Brain microvascular endothelial cell (primary cell): ENCODE data around the gene ZNF513.

Experiments
- DNase-seq: peaks from one replicate; pipeline ENCODE4 v3.0.0-alpha.2; 2020
- H3K27ac ChIP-seq: fragments of 250-450 bp; sonication (Bioruptor Pico); 2 replicates; pipeline ENCODE4 v1.5.1; 2020; ENCODE audit warnings: mild to moderate bottlenecking, moderate library complexity
- H3K27me3 ChIP-seq: fragments of 250-450 bp; sonication (Bioruptor Pico); replicated peaks from 2 replicates; pipeline ENCODE4 v1.5.1; 2020; ENCODE audit warnings: mild to moderate bottlenecking
- H3K36me3 ChIP-seq: fragments of 250-450 bp; sonication (Bioruptor Pico); replicated peaks from 2 replicates; pipeline ENCODE4 v1.5.1; 2020; ENCODE audit warnings: mild to moderate bottlenecking
- H3K4me3 ChIP-seq: 2 replicates; pipeline ENCODE4 v1.5.1; 2011; ENCODE audit warnings: low read depth, mild to moderate bottlenecking, control low read depth, low read length, moderate library complexity
- in situ Hi-C: cut with HindIII; loops from 2 replicates; pipeline ENCODE4 v1.10.0; 2017; ENCODE audit warnings: low sequenced_read_pairs, low pct_ligation_motif_present
- TF ChIP-seq, protein P1 (sequence below): IDR thresholded peaks from 2 replicates; pipeline ENCODE4 v1.5.1; 2011; ENCODE audit warnings: low read depth, mild to moderate bottlenecking, moderate library complexity, low read length, control low read depth, inconsistent platforms; ENCODE audit errors: missing control alignments

ZNF513 gene

GRCh38 chr2:27336173-27336572 is 44.4 kb downstream of the ZNF513 start:
- no peak for DNase-seq
- H3K4me3 ChIP-seq = no peak overlapping the region
- H3K36me3 ChIP-seq = peaks cover 55% of the 10 kb centered on the region
- no peaks in the 10 kb centered on the region for H3K27me3 ChIP-seq
- no peak overlapping the region for H3K27ac ChIP-seq
- in situ Hi-C loops = no loop called here
- TF ChIP-seq, protein P1, sequence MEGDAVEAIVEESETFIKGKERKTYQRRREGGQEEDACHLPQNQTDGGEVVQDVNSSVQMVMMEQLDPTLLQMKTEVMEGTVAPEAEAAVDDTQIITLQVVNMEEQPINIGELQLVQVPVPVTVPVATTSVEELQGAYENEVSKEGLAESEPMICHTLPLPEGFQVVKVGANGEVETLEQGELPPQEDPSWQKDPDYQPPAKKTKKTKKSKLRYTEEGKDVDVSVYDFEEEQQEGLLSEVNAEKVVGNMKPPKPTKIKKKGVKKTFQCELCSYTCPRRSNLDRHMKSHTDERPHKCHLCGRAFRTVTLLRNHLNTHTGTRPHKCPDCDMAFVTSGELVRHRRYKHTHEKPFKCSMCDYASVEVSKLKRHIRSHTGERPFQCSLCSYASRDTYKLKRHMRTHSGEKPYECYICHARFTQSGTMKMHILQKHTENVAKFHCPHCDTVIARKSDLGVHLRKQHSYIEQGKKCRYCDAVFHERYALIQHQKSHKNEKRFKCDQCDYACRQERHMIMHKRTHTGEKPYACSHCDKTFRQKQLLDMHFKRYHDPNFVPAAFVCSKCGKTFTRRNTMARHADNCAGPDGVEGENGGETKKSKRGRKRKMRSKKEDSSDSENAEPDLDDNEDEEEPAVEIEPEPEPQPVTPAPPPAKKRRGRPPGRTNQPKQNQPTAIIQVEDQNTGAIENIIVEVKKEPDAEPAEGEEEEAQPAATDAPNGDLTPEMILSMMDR = no peak

DNA sequence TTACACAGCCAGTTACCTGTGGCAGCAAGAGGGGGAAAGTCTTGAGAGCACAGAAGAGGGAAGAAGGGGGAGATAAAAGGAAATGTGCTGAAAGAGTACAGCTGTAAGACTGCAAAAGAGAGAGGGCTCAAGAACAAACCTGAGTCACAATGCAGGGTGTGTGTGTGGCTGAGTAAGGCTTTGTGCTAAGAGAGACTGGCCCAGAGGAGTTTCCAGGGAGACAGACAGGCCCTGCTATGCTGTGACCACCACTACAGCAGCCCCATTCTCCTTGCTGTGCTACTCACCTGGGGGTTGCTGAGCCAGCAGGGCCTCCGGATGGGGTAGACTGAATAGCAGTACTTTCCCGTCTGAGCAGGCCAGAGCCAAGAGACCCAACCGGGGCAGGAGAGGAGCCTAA is 45.2 kb downstream of the ZNF513 start:
- TF ChIP-seq, protein P1 = no peak
- Histone ChIP-seq H3K27ac (no peak overlapping the region), H3K36me3 (peaks cover 55% of the 10 kb centered on the region), H3K27me3 (no peaks in the 10 kb centered on the region), H3K4me3 (no peak overlapping the region)
- DNase-seq = no peak
- in situ Hi-C loops = no loop called here
